ENCODE data around the gene CLDN11.

The CLDN11 gene

GRCh38 chr3:170418422-170419398 is at the start of gene CLDN11:
Gene CLDN11 (plus strand): TSS chr3:170418868. CDS start chr3:170419067, 199 bp downstream.
- no peak for DNase-seq

GRCh38 chr3:170368921-170369320 is 49.7 kb upstream of the CLDN11 start:
- DNase-seq = no peak

- no peak for DNase-seq
Measured at GRCh38 chr3:170372190-170372879, 46.3 kb upstream of the CLDN11 start.

GRCh38 chr3:170383567-170383966 is 35.1 kb upstream of the CLDN11 start:
- no peak for DNase-seq

GRCh38 chr3:170386468-170386867 is 32.2 kb upstream of the CLDN11 start:
- DNase-seq = no peak

- DNase-seq = no peak
Measured at GRCh38 chr3:170387950-170388349, 30.7 kb upstream of the CLDN11 start.

GRCh38 chr3:170391108-170391507 is 27.6 kb upstream of the CLDN11 start:
- DNase-seq = no peak

- no peak for DNase-seq
Measured at GRCh38 chr3:170397685-170398084, 21.0 kb upstream of the CLDN11 start.

GRCh38 chr3:170405101-170405500 is 13.6 kb upstream of the CLDN11 start:
- no peak for DNase-seq

GRCh38 chr3:170410428-170411029 is 8.1 kb upstream of the CLDN11 start:
- DNase-seq = no peak

- no peak for DNase-seq
Measured at GRCh38 chr3:170413291-170413690, 5.4 kb upstream of the CLDN11 start.

- DNase-seq = peak; percentile 23
Measured at GRCh38 chr3:170414202-170414663, 4.4 kb upstream of the CLDN11 start.

GRCh38 chr3:170417090-170417489 is 1.6 kb upstream of the CLDN11 start:
- no peak for DNase-seq

- no peak for DNase-seq
Measured at GRCh38 chr3:170419557-170420087, 954 bp downstream of the CLDN11 start.

GRCh38 chr3:170420307-170420821 is 1.7 kb downstream of the CLDN11 start:
- DNase-seq = no peak

GRCh38 chr3:170421111-170421641 is 2.5 kb downstream of the CLDN11 start:
- no peak for DNase-seq

- DNase-seq = no peak
Measured at GRCh38 chr3:170421758-170422157, 3.1 kb downstream of the CLDN11 start.

- DNase-seq = no peak
Measured at GRCh38 chr3:170423001-170423615, 4.4 kb downstream of the CLDN11 start.

- no peak for DNase-seq
Measured at GRCh38 chr3:170424879-170425278, 6.2 kb downstream of the CLDN11 start.

GRCh38 chr3:170425491-170426239 is 7.0 kb downstream of the CLDN11 start:
- no peak for DNase-seq

GRCh38 chr3:170426240-170426797 is 7.7 kb downstream of the CLDN11 start:
- DNase-seq = no peak
